ENCODE results near the gene CBS.

CBS gene

GRCh38 chr21:43005635-43006034 is 70.0 kb downstream of the CBS start:
- no peak for TF ChIP-seq CTCF (IDR thresholded peaks at IDR 0.05; ENCODE audit: low read depth, low read length, missing control alignments)
- Histone ChIP-seq H3K36me3 (replicated peaks) (peaks cover 2% of the 10 kb centered on the region), H3K4me3 (ENCODE audit: low read depth, low read length) (no peak overlapping the region), H3K27me3 (replicated peaks) (no peaks in the 10 kb centered on the region), H3K27ac (no peak overlapping the region)
- in situ Hi-C loops (cut with HindIII; ENCODE audit: low pct_ligation_motif_present, low sequenced_read_pairs), result no loop called here
- no peak for DNase-seq

DNA sequence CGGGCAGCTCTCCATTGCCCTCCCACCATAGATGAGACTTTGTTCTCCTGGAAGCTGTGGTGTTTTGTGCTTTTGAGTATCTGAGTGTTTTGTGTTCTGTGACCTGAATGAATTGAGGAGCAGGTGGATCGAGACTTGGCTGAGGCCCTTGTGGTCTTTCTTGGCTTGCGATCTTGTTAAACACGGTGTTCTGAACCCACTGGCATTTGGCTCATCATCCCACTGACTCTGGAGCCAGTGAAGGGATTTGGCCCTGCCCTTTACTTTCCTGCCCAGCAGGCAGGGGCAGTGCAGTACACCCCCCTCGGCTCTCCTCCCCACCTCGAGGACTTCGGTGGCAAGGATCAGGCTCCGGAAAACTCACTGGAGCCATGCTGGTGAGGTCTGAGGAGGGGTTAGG is 70.7 kb downstream of the CBS start:
- Histone ChIP-seq H3K27me3 (replicated peaks) (no peaks in the 10 kb centered on the region), H3K4me3 (ENCODE audit: low read depth, low read length) (no peak overlapping the region), H3K27ac (no peak overlapping the region), H3K36me3 (replicated peaks) (peaks cover 2% of the 10 kb centered on the region)
- no peak for DNase-seq
- in situ Hi-C loops (cut with HindIII; ENCODE audit: low pct_ligation_motif_present, low sequenced_read_pairs), result no loop called here
- no peak for TF ChIP-seq CTCF (IDR thresholded peaks at IDR 0.05; ENCODE audit: low read depth, low read length, missing control alignments)
